ENCODE data around the gene SLC35F2.
"Not testable (repeated sequence)": the region's sequence is repeated elsewhere in the genome, so short reads cannot be mapped to it uniquely, and the experiment has no call there.

SLC35F2 gene

DNA sequence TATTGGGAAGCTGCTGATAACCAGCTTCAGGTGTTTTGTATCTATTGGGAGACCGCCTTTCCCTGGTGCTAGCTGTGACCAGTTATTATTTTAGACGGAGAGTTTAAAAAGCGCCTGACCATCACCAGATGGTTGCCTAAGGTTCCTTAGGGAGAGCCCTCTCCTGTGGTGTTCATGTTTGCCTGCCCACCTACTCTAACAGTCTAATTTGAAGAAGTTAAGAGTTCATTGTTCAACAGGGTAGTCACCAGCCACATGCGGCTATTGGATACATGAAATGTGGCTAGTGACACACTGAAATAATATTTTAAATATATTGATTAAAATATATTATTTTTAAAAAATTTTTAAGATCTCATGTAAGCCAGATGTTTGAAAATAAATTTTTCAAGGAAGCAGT, 75.5 kb downstream of the SLC35F2 start:
- DNase-seq: no peak

DNA sequence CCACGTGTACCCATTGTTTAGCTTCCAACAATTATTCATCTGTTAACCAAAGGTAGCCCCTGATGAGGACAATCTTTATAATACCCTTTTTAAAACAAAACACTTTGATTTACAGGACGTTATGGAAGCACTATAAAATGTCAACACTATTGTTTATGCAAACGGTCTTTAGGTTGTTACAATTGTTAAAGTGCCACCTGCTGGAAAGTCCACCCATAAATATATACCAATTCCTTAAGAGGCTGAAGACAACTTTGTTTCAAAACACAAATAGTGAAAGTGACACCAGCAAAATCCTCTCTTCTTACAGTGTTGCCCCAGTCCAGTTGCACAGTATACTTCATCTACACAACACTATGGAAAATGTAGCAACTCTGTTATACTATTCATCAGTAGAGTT, 77.8 kb downstream of the SLC35F2 start:
- no peak for DNase-seq

DNA sequence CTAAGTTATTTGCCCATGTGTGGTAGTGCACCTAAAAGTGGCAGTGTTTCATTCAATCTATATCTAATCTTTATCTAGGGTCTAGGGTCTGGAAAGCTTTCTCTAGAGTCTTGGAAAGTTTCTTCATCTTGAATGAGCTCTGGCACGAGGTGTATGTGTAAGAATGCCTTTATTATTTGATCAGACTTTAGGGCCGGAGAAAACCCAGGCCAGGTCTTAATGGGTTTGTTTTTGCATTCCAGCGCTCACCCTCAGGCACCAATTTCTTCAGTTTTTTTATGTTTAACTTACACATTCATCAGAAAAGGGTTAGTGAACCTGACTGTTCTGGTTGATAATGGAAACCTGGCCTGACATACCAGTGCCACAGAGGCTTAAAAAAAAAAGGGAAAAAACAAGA, 78.5 kb downstream of the SLC35F2 start:
- DNase-seq: no peak

DNA sequence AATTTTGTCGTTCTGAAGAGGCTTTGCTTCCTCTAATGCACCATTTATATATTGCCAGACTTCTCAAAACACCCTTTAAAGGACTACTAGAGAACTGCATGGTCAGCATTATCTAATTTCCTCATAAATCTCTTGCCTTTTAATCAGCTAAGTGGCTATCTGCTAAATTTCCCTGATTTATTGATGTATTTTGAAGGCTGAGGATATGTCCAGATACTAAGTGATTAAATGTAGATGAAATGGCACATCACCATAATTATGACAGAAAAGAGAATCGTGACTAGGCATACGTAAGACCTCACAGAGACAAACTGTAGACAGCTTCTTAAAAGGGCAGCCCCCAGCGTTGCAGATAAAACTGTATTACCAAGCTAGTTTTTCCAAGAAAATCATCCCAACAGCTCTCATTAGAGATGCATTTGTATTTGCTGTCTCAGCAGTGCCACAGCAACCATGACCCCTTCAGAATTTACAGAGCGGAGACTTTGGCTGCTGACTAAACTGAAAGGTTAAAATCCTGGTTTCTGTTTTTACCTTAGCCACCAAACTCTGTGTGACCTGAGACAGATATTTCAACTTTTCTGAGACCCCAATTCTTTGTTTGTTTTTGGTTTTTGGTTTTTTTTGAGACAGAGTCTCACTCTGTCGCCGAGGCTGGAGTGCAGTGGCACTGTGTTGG, 79.6 kb downstream of the SLC35F2 start:
- DNase-seq: no peak

DNA sequence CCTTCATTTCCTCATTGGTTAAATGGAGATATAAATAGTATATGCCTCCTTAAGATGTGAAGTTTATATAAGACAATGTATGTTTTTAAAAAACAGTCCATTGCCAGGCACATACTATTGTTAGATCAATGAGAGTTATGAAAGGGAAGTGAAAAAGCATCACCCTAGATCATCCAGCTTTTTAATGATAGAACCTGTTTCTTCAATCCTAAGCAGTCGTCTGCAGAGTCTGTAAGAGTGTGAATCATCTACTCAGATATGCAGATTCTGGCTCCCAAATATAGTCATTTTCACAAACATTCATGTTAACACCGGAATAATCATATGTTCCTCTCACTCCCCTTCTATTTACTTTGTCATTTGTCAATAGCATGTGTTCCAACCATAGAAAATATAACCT, 81.5 kb downstream of the SLC35F2 start:
- DNase-seq: no peak

DNA sequence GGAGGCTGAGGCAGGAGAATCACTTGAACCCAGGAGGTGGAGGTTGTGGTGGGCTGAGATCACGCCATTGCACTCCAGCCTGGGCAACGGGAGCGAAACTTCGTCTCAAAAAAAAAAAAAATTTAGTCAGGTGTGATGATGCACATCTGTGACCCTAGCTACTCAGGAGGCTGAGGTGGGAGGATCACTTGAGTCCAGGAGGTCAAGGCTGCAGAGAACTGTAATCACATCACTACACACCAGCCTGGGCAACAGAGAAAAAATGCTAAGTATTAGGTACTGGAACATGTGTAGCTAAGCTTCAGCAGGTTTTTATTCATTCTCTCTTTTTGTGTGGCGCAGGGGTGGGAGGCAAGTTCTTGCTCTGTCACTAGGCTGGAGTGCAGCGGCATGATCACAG, 82.5 kb downstream of the SLC35F2 start:
- DNase-seq: no peak

DNA sequence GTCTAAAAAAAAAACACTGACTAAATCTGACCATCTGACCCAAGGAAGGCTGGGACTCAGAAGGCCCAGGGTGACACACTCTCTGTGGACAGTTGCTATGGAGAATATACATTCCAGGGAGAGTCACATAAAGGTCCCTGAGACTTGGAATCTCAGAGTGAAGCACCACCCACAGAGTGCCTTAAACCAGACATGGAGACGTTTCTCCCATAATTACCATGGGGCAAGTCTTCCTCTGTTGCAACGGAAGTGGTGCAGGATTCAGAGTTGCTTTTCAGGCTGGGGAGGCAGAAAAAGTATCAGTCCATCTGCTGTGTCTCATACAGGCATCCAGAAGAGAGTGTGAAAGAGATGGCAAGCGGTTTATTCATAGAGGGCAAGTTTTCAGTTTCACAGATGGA, 88.0 kb downstream of the SLC35F2 start:
- no peak for DNase-seq

DNA sequence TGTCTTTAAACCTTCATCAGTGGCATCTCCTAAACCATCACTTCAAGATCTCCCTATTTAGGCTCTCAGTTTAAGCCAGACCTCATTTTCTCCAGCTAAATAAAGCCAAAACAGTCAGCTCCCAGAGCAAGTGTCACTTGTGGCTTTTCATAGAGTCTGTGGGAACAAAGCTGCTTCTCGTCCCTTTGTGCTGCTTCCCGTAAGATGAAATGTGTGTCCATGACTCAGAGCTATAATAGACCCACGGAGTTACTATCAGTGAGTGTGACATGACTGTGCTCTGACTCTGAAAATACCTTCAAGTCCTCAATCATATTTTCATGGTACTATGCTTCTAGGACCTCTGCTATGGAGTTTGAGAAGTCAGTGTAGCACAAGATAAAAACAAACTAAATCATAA, 89.4 kb downstream of the SLC35F2 start:
- DNase-seq: no peak

DNA sequence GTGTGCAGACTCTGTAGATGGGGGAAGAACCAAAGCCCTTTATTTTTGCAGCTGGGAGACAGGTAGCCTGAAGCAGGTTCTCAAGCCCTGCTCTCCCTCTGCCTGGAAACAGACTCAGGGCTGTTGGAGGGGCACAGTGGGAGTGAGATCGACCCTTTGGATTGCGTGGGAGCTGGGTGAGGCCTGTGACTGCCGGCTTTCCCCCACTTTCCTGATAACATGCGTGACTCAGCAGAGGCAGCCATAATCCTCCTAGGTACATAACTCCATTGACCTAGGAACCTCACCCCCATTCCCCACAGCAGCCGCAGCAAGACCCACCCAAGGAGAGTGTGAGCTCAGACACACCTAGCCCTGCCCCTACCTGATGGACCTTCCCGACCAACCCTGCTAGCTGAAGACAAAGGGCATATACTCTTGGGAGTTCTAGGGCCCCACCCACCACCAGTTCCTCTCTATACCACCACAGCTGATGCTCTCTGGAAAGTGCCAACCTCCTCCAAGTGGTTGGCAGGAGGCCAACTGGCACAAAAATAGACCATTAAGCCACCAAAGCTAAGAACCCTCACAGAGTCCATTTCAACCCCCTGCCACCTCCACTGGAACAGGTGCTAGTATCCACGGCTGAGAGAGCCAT, 99.8 kb downstream of the SLC35F2 start:
- not testable (repeated sequence) for DNase-seq

DNA sequence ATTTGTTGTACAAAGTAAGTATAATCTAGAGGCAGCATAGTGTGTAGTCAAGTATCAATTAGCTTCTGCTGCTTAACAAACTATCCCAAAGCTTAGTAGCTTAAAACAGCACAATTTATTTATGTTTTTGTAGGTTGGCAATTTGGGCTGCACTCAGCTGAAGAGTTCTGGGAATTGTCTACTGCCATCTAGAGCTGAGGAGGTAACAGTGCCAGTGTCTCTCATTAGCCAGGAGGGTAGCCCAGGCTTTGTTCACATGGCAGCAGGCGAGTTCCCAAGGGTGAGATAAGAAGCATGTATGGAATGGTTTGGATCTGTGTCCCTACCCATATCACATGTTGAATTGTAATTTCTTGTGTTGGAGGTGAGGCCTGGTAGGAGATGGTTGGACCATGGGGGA, 100.9 kb downstream of the SLC35F2 start:
- DNase-seq: no peak

DNA sequence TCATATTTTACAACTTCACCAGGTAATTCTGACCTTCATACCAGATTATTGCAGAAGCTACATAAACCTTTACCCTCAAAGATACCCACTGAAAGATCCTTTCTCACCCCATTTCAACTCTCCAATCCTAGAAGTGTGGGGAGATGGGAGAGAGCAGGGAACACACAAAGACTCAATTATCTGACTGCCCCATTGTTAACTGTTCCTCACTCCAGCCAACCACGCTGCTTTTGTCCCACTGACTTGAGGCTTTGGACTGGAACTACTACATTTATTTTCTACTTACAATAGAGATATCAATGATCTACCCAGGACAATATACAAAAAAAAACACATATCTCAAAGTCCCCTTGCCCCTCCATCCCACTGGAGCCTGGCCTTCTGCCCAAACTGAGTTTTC, 102.0 kb downstream of the SLC35F2 start:
- no peak for DNase-seq

DNA sequence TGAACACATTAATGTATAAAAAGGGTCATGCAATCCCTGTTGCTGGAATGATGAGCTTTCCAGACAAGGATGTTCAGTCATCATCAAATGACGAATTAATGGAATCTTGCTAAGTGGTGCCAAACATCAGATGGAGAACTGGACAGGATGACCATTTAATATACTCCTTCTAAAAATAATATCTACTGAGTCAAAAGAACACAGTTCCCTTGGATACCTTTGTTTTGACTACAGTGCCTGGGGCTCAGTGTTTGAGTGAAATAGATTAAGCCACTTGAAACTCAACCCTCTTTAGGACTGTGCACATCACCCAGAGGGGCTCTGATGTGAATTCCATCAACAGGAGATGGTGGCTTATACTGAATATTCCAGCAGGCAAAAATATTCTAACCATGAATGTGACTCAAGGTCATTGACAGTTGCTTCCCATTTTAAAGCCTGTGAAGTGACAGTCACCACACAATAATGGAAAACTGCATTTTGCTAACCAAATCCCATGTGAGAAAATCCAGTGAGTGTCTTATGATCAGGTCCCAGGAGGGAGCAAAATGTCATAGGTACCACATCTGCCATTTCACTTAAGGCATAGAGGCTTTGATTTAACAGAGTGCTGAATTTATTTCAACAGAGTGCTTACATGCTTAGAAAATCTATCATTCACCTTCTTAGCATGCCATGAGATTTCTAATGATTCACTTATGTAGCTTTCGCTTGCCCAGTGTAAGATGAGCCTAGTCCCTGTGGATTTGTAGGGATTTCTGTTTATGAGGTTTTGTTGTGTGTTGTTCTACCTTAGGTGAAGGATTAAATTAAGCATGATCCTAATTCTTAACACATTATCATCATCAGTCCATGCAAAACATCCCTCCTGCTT, 105.4 kb downstream of the SLC35F2 start:
- no peak for DNase-seq

DNA sequence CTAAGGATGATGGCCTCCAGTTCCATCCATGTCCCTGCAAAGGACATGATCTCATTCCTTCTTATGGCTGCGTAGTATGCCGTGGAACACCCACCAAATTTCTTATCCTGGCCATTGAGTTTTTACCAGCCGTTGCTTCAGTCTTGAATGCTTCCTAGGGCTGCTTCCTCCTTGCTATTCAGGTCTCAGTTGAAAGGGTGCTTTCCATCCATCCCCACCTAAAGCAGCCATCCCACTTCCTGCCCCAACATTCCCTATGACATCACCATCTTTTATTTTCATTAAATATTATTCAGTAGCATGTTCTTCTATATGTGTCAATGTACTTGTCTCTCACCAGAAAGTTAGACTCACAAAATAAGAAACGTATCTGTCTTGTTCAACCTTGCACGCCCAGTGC, 106.1 kb downstream of the SLC35F2 start:
- no peak for DNase-seq

DNA sequence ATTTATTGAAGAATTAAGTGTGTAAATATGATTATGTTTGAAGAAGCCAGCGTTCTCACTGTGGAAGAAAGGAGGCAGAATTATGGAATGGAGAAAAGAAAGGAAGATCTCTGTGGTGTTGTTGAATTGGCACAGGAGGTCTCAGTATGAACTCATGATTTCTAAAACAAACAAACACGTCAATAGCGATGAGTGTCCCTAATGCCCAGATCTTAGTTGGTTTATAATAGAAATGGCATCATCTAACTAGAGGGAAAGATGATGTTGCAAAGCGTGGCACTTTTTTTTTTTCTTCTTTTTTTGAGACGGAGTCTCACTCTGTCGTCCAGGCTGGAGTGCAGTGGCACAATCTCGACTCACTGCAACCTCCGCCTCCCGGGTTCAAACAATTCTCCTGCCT, 107.5 kb downstream of the SLC35F2 start:
- no peak for DNase-seq

DNA sequence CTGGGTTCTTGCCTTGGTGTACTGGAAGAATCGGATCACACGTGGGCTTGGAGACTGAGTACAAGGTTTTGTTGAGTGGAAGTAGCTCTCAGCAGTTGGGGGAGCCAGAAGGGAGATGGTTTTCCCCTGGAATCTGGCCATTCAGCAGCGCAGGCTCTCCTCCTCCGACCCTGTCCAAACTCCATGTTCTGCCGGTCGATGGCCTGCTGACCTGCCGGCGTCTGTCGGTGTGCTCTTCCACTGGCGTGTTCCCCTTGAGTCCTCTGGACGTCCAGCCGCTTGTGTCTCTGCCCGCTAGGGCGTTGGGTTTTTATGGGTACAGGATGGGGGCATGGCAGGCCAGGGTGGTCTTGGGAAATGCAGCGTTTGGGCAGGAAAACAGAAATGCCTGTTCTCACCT, 108.3 kb downstream of the SLC35F2 start:
- DNase-seq: no peak

DNA sequence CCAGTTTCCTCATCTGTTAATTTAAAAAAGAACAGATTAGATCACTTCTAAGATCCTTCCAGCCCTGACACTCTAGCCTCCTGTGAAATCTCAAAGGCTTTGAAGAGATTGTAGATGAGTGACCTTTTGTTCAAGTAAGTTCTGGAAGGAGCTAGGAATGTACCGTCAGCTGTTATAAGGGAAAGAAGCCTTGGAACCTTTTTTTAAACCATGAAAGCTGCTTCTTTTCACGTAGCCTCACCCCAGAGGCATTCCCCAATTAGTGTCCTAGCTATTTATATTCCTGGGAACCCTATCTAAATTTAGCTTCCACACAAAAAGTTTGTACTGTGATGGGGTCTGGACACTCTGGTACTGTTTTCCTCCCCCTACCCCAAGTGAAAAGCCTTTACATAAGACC, 111.0 kb downstream of the SLC35F2 start:
- DNase-seq: no peak

DNA sequence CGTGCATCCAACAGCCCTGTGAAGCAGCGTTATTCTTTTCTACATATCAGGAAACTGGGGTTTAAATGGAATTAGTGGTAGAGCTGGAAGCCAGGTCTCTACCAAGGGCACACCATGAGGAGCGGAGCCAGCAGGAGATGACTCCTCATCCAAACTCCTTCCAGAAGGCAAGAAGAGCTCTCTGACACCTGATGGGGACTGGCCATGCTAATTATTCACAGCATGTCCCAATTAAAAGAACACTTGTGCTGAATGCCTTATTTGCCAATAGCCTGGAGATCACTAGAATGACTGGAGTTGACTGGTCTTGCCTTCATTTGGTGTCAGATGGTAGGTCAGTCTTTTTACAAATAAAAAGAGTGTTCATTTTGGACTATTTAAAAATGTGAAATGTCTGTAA, 113.9 kb downstream of the SLC35F2 start:
- DNase-seq: no peak

DNA sequence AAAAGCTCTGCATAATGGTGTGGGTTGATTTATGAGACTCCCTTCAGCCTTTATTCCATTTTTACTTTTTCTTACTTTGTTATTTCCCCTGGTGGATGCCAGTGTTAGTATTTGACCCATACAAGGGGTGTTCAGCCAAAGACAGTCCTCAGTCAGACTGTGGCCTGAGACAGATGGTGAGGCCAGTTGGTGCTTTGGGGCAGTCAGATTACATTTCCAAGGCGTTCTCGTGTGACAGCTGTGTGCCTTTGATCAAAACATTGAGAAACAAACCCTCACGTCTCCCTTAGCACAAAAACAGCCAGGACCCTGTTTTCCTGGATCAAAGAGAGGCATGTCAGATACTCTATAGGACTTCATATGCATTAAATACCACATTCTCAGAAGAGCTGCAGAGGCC, 115.4 kb downstream of the SLC35F2 start:
- no peak for DNase-seq

DNA sequence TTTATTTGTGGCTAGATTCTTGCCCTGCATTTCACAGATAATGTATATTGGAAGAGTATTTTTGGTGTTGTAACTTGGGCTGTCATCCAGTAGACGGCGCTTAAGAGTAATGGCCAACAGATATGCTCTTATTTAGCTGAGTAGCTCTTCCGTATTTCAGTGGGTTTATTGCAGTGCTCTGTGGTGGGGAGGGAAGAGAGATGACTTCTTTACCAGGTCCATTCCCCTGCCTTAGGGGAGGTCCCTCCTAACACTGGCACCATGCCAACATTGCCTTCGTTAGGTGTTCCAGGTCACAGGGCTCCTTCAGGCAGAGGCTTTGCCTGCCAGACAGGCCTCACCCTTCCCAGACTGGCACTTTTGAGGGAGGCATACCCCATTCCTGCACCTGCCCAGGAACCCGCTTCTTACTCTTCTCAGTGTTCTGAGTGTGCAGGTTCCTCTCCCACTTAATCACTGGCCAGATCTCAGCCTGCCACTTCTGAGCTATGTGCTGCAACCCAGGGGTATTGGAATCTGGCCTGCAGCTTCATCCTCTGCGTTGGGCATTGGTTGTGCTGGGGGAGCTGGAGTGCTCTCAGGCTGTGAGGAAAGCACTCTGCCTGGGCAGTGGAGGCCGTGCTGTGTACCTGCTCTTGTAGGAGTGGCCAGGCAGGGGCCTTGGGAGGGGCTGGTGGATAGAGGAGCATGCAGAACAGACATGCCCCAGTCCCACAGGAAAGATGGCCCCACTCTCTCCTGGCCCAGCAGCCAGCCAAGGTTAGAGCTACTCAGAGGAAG, 117.4 kb downstream of the SLC35F2 start:
- no peak for DNase-seq

All from activated effector memory CD4-positive, alpha-beta T cell treated with Interleukin-2 at 50 U/mL for 16 hours (primary cell).